ENCODE measurements around the gene OR52E6.
A peak's percentile ranks its signal among the peaks of the same experiment; 100 is the strongest.

Gene OR52E6
- total RNA-seq = 0 reads per million in 2 experiments

GRCh38 chr11:5841797-5842196 is at the start of gene OR52E6:
Gene OR52E6, minus strand, starts transcription at chr11:5841897. Its CDS starts 0 bp downstream, at chr11:5841897.
- no peak for DNase-seq (ENCODE audit: low read depth)

- no peak for DNase-seq (ENCODE audit: low read depth)
These were observed 49.6 kb upstream of the OR52E6 start for GRCh38 chr11:5891216-5891800.

GRCh38 chr11:5887661-5888060 is 46.0 kb upstream of the OR52E6 start:
- no peak for DNase-seq (ENCODE audit: low read depth)

- DNase-seq (ENCODE audit: low read depth) = no peak
These were observed 45.5 kb upstream of the OR52E6 start for GRCh38 chr11:5887172-5887571.

GRCh38 chr11:5881756-5882155 is 40.1 kb upstream of the OR52E6 start:
- DNase-seq (ENCODE audit: low read depth) = no peak

- DNase-seq (ENCODE audit: low read depth) = no peak
These were observed 38.6 kb upstream of the OR52E6 start, which contains the start of gene OR52E4 for GRCh38 chr11:5880329-5880728. Gene OR52E4, plus strand, starts transcription at chr11:5880629. Its CDS starts 3,664 bp downstream, at chr11:5884293.

GRCh38 chr11:5878564-5878963 is 36.9 kb upstream of the OR52E6 start:
- DNase-seq (ENCODE audit: low read depth) = no peak

GRCh38 chr11:5865826-5866225 is 24.1 kb upstream of the OR52E6 start:
- no peak for DNase-seq (ENCODE audit: low read depth)

GRCh38 chr11:5857590-5857989 is 15.9 kb upstream of the OR52E6 start, which contains the start of gene OR52E8:
Gene OR52E8, minus strand, starts transcription at chr11:5857690. Its CDS starts 0 bp downstream, at chr11:5857690.
- no peak for DNase-seq (ENCODE audit: low read depth)

GRCh38 chr11:5851002-5851401 is 9.3 kb upstream of the OR52E6 start:
- DNase-seq (ENCODE audit: low read depth) = no peak

- DNase-seq (ENCODE audit: low read depth) = no peak
These were observed 6.0 kb upstream of the OR52E6 start for GRCh38 chr11:5847711-5848110.

- DNase-seq (ENCODE audit: low read depth) = no peak
These were observed 5.0 kb upstream of the OR52E6 start for GRCh38 chr11:5846701-5847100.

GRCh38 chr11:5837695-5838094 is 4.0 kb downstream of the OR52E6 start:
- no peak for DNase-seq (ENCODE audit: low read depth)

- no peak for DNase-seq (ENCODE audit: low read depth)
These were observed 8.3 kb downstream of the OR52E6 start for GRCh38 chr11:5833446-5833845.

GRCh38 chr11:5831196-5831829 is 10.4 kb downstream of the OR52E6 start:
- no peak for DNase-seq (ENCODE audit: low read depth)

- no peak for DNase-seq (ENCODE audit: low read depth)
These were observed 23.3 kb downstream of the OR52E6 start for GRCh38 chr11:5818245-5818886.

- DNase-seq (ENCODE audit: low read depth) = no peak
These were observed 26.2 kb downstream of the OR52E6 start for GRCh38 chr11:5815534-5815933.

GRCh38 chr11:5809905-5810795 is 31.5 kb downstream of the OR52E6 start:
- DNase-seq (ENCODE audit: low read depth) = no peak

GRCh38 chr11:5809122-5809519 is 32.6 kb downstream of the OR52E6 start:
- no peak for DNase-seq (ENCODE audit: low read depth)

- peak; percentile 59 for DNase-seq (ENCODE audit: low read depth)
These were observed 33.1 kb downstream of the OR52E6 start, which contains the start of gene OR52N2 for GRCh38 chr11:5808500-5809121. Gene OR52N2, plus strand, starts transcription at chr11:5808924. Its CDS starts 11,412 bp downstream, at chr11:5820336.

- DNase-seq (ENCODE audit: low read depth) = no peak
These were observed 34.1 kb downstream of the OR52E6 start for GRCh38 chr11:5807580-5807979.

GRCh38 chr11:5803982-5804381 is 37.7 kb downstream of the OR52E6 start:
- no peak for DNase-seq (ENCODE audit: low read depth)
